ENCODE data around the gene ESRRG. TPM values are rescaled to one million over a fixed set of nuclear protein-coding genes. Genes with fewer than 3 reads are reported as not detected.

The ESRRG gene
- total and polyA plus RNA-seq, 2 donors (not counting 3 experiments of a cell fraction or from before 2014, with no cell fraction given), result not detected

DNA sequence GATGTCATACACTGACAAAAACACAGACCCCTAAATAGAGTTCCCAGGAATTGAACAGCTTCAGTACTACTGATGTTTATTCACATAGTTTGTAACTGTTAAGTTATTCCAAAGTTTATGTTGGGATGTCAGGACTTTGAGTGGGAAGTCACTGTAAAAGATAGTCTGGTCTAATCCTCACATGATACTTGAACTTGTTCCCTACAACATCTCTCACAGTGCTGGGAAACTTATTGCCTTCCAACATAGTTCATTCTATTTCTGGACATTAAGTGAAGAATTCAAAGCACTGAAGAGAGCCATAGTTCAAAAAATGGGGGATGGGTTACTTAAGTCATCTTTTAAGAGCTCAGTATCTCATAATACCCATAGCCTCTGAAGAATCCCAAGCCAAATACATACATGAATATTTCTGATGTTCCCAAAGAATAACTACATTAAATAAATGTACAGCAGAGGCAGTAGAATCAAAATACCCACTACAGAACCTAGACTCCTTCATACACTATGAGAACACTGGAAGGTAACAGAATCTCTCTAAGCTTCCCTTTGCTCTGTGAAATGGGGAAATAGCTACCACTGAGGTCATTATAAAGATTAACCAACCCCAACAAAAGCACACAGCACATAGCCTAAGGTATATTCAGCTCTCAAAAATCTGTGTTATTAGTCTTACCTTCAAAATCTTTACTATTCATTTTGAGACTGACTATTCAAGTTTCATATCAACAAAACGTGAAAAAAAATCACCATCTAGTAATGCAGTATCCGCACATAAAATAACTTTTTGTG, 81.4 kb downstream of the ESRRG start:
- Histone ChIP-seq H3K4me1 (ENCODE audit: control insufficient read depth, extremely low read depth, insufficient read depth, low read length) (no peaks in the 10 kb centered on the region), H3K36me3 (ENCODE audit: control insufficient read depth in 2 of 2, extremely low read depth in 1 of 2, insufficient read depth in 2 of 2, low read length in 2 of 2) (no peaks in the 10 kb centered on the region), H3K27me3 (ENCODE audit: control insufficient read depth in 2 of 2, insufficient read depth in 2 of 2, low read length in 2 of 2) (no peaks in the 10 kb centered on the region), H3K9me1 (replicated peaks; ENCODE audit: control insufficient read depth, extremely low read depth, insufficient read depth, low read length) (no peaks in the 10 kb centered on the region), H3K27ac (ENCODE audit: insufficient read depth, low read depth, low read length) (no peak overlapping the region), H3K4me2 (ENCODE audit: insufficient read depth, low read length) (no peak overlapping the region), H3K9me3 (replicated peaks; ENCODE audit: control insufficient read depth, insufficient read depth, low read length) (no peaks in the 10 kb centered on the region), H4K20me1 (replicated peaks; ENCODE audit: control insufficient read depth, extremely low read depth, insufficient read depth, low read length) (no peaks in the 10 kb centered on the region), H3K4me3 (replicated peaks in 1 of 3; ENCODE audit: insufficient read depth in 1 of 3, low read depth in 1 of 3, low read length in 3 of 3) (no peak overlapping the region), H3K79me2 (ENCODE audit: control insufficient read depth, insufficient read depth, low read length) (no peaks in the 10 kb centered on the region), H3K9ac (replicated peaks; ENCODE audit: extremely low read depth, insufficient read depth, low read length) (no peak overlapping the region), H2AFZ (ENCODE audit: low read depth, low read length) (no peak overlapping the region)
- FAIRE-seq, result no peak
- TF ChIP-seq GATA2 (IDR thresholded peaks at IDR 0.05; ENCODE audit: insufficient read depth, insufficient read length, low read depth, low read length) (no peak), POLR2AphosphoS5 (IDR thresholded peaks at IDR 0.05; ENCODE audit: insufficient read depth, low read depth, low read length) (no peak), JUN (IDR thresholded peaks at IDR 0.05; ENCODE audit: borderline replicate concordance, insufficient read depth, insufficient read length, low read depth) (no peak), CTCF (IDR thresholded peaks at IDR 0.05; ENCODE audit: extremely low read depth in 1 of 2, insufficient read depth in 1 of 2, low read depth in 1 of 2, low read length in 2 of 2) (no peak), POLR2A (IDR thresholded peaks at IDR 0.05; ENCODE audit: low read depth, low read length) (no peak), MYC (IDR thresholded peaks at IDR 0.05; ENCODE audit: low read depth, low read length) (no peak), EZH2 (IDR thresholded peaks at IDR 0.05; ENCODE audit: borderline replicate concordance, low read depth, low read length, severe bottlenecking) (no peak), FOS (IDR thresholded peaks at IDR 0.05; ENCODE audit: borderline replicate concordance, insufficient read depth, low read length) (no peak), MAX (IDR thresholded peaks at IDR 0.05; ENCODE audit: insufficient read depth, insufficient read length) (no peak)
- DNase-seq (ENCODE audit: low read depth, low spot score), result no peak
- BruUV-seq (replicated peaks), result no TSS peak
- intact Hi-C loops (cut with micrococcal nuclease) (no loop called here), dilution Hi-C loops (cut with MboI; ENCODE audit: extremely low pct_ligation_motif_present, low sequenced_read_pairs) (no loop called here)
- CTCF ChIA-PET, result no interaction called here
- POLR2A ChIA-PET, result no interaction called here
